C1 segment of cervical spinal cord (tissue), 14 donors: ENCODE data around the gene PRLH.
A peak's percentile ranks its signal among the peaks of the same experiment; 100 is the strongest.
"Not testable (repeated sequence)": the region's sequence is repeated elsewhere in the genome, so short reads cannot be mapped to it uniquely, and the experiment has no call there.

ENCODE experiments used
- DNase-seq, 14 donors: peaks; one replicate each; lab custom pipeline; 2025; lab: John Stamatoyannopoulos, UW

PRLH gene

DNA sequence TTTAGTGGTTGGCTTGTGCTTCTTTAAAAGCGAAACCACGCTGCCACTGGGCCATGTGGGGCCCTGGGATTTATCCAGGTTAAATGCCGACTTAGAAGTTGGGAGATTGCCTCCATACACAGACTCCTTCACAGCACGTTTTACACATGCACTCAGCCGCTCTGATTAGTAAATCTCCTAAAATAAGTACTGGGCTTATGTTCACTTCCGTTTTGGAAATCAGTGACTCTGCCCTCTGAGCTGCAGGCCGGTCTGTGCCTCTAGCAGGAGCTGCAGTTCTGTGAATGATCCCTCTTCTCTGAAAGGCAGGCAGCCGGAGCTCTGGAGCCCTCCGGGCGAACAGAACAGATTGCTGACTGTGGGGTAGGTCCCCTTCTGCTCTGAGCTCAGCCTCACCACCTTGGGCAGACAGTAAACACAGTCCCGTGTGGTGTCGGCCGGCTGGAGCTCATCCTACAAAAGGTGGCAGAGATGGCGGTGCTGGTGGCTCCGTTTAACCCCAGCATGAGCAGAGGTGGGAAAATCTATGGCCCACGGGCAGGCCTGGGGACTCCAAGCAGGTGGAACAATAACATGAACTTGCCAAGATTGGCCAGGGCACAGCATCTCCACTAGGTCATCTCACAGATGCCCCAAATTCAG lies 34.0 kb downstream of the PRLH start:
- peak in 3 of 14 donors; percentile 10 to 74 (median 15) for DNase-seq

DNA sequence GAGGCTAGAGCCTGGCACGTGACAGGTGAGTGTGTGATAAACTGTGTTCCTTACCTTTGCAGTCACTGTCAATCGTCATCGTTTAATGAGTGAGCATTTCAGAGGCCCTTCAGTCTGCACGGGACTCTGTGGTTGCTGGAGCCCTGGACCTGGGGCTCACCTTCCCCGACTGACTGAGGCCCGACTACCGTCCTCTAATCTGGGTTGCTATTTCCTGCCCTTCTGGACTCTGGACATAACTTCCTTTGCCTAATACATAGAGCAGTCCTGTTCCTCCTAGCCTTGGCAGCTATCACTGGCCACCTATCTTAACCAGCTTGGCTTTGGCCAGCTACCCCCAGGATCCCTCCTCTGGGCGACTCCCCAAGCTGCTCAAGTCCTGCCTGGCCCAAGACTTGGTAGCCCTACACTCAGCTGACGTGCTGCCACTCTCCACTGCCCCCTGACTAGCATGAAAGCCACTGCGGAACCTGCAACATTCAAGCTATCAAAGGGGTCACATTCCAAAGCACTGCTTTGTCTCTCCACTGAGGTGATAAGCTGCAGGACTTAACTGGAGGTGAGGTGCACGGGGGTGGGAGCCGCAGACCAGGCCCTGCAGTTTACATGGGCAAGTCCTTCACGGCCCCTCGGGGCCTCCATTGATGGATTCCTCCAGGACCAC lies 35.2 kb downstream of the PRLH start:
- no peak for DNase-seq

DNA sequence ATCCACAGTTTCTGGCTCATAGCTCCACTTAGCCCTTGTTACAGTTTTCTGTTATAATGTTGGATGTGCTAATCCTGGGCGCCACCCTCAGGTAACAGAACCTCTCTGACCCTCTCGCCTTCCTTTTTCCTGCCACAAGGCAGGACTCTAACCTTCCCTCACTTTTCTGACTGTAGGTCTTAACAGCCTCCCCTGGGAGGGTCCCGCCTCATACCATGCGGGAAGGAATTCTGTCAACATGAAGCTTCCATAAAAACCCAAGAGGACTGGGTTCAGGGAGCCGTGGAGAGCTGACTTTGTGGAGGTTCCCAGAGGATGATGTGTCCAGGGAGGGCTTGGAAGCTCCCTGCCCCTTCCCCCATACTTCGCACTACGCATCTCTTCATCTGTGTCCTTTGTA lies 36.0 kb downstream of the PRLH start:
- DNase-seq, result no peak

DNA sequence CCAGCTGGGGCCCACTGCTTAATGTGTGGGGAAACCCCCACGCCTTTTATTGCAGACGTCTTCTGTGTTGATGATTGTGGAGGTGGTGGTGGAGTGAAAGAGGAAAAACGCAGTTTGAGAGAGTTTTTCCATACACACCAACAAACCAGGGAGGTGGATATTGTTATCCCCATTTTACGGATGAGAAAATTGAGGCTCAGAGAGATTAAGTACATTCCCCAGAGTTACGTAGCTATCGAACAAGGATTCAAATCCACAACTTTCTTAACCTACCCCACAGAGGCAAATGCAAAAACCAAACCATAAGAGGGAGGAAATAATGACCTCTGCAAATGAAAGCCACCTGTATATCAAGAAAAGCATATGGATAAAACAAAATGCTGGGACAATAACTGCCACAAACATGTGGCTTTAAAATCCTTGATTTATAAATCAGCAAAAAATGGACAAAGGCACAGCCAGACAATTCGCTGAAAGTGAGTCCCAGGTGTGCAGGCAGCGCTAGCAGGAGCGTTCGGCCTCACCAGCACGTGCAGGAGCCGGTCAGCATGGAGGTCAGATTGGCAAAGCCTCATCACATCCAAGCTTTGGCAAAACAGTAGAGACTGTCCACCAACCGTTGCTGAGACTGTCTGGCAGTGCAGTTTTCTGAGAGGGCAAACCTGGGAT lies 36.8 kb downstream of the PRLH start:
- DNase-seq, result no peak

DNA sequence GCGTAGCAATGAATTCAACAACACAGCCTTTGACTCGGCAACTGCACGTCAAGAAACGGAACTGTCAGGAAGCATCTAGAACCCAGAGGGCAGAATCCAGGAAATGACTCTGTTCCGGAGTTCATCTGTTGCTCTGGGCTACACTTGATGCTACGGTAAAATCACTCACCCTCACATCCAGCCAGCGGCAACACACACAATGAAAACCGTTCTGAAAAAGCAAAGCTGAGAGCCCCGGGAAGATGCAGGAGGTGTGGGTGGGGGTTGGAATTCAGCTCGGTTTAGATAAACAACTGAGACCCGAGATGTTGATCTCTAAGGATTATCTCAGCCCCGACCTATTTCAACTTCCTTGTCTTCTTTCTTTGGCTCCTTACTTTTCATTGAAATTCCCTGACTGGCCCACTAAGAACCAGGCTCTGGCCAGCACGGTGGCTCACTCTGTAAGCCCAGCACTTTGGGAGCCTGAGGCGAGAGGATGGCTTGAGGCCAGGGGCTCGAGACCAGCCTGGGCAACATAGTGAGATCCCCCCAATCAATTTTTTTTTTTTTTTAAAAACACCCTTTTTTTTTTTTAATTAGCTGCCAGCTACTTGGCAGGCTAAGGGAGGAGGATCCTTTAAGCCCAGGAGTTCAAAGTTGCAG lies 37.5 kb downstream of the PRLH start:
- peak in 7 of 14 donors; percentile 6 to 57 (median 34) for DNase-seq

DNA sequence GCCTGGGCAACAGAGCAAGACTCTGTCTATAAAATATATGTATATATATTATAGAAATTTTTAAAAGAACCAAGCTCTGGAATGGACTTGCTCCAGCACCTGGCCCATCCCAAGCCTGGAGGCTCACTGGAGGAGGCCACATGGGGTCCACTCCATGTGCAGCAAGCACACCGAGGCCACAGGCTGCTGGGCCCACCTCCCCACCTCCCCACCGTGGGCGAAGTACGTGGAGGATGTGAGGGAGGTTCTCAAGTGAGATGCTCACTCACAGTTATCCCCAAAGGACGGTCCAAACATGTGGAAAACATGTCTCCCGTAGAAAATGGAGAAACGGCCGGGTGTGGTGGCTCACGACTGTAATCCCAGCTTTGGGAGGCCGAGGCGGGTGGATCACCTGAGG lies 38.0 kb downstream of the PRLH start:
- DNase-seq, result no peak

DNA sequence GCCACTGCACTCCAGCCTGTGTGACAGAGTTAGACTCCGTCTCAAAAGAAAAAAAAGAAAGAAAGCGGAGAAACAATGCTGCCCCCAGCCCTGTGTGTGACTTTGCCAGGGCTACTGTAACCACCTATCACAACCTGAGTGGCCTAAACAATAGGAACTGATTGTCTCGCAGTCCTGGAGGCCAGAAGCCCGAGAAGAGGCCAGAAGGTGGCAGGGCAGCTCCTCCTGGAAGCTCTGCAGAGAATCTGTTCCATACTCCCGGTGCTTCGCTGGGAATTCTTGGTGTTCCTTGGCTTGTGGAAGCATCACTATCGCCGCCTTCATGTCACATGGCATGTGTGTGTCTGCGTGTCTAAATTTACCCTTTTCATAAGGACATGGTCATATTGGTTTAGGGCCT lies 38.6 kb downstream of the PRLH start:
- no peak for DNase-seq

DNA sequence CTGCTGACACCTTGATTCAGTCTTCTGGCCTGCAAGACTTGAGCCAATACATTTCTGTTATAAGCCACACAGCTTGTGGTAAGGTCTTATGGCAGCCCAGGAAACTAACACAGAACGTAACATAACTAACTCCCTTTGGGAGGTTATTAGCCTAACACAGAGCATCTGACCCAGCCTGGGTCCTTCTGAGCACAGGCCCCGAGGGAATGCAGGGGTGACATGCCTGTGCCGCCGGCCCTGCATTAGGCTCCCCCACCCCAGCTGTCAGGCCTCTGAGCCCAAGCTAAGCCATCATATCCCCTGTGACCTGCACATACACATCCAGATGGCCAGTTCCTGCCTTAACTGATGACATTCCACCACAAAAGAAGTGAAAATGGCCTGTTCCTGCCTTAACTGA lies 40.1 kb downstream of the PRLH start:
- DNase-seq, result not testable (repeated sequence)

DNA sequence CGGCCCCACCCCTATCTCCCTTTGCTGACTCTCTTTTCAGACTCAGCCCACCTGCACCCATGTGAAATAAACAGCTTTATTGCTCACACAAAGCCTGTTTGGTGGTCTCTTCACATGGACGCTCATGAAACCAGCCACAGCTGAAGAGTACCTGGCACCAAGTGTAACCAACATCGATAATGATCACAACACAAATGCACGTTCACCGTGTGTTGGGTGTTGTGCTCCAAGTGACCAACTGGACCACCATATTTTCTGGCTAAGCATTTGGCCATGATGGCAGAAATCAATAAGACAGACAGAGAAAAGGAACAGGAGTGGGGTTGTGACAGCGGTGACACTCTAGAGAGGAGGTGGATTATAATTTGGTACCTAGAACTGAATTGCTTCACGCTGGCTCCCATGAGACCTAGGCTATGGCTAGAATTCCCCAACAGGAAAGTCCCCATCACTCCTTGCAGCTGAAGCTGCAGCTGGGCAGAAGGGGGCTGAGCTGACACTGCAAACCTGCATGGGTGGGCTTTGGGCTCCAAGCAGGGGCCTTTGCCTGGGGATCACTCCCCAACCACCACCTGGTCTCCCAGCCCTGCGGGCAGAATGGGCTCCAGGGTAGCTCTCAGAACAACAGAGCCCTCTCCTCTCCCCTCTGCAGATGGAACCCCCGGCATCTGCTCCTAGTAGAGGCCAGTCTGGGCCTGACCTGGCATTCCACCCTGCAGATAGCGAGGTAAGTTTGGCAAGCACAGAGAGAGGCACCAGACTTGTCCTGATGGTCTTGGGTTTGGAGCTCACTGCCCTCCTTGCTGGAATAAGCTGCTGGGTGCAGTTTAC lies 46.4 kb downstream of the PRLH start:
- DNase-seq, result no peak

DNA sequence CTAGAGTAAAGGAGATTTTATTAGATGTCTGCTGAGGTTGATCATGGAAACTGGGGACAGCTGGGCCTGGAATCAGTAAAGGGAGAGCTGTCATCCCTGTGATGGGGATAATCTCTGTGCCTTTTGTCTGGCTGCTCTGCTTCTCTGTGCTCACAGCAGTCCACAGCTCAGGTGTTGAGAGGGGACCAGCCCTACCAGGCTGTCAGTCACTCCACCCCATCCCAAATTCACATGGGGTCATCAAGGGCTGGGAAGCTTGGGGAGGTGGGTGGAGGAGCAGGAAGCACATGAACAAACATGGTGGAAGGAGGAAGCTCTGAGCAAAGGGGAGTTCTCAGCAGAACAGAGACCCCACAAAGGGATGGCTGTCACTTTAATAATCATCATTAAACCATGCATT lies 47.3 kb downstream of the PRLH start:
- no peak for DNase-seq

DNA sequence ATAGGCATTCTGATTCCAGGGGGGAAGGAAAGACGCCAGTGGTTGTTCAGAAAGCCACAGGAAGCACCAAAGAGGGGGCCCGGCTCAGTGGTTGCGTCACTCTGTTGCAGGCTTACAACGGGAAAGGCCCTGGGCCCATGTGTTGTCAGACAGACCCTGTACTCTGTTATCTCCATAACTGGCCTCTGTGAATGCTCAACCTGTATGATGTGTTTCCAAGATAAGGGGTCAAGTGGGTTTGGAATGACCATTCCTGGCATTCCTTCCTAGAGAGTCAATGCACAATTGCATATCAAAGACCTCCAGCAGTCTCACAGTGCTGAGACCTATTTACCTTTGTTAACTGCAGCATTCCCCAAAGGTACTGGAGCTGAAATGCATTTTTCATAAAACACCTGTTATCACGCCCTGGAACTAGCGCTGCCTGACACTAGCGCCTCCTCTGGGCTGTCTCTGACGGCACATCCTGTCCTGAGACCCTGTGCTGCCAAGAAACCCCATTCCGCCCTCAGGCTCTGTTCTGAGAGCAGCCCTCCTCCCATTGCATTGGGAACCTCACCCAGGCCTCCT lies 47.9 kb downstream of the PRLH start:
- no peak for DNase-seq

DNA sequence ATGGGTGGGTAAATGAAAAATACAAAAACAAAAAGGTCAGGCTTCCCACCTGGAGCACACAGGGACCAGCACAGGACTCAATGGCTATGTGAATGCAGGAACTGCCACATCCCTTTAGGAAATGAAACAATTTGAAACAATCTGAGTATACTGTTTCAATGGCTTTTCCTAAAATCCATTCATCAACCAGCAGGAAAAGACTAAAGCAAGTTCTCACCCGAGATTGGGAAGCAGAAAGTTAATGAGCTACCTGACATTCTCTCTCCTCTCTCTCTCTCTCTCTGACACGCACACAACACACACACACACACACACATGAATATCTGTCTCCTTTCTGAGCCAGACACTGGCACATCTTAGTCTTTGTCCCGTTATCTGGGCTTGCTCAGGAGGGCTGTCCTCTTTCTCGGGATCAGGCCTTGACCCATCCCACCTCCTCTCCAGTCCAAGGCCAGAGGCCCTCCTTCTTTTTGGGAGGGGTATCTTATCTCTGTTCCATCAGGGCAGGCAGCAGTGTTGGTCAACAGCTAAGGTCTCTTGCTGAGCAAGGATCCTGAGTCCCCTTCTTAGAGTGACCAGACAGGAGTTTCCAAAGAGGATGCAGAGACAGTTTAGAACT lies 49.4 kb downstream of the PRLH start:
- no peak for DNase-seq

DNA sequence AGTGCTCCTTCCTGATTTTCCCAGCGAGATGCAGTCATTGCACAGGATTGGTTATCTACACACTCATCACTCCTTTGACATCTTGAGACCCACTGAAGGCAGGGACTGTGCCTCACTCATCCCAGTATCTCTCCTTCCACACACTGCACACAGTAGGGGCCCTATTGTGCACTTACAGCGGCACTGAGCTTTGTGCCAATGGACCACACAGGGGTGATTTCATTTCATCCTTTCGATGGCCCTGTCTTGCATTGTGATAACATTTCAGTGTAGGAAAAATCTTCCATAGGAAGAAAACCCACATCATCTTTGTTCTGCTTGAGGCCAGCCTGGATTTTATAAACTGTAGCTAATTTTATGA lies 50.0 kb downstream of the PRLH start:
- DNase-seq, result no peak
